Thyroid gland (tissue), 4 donors: Measurements from ENCODE around the gene ARHGAP15. TPM values are rescaled to one million over a fixed set of nuclear protein-coding genes. Genes with fewer than 3 reads are reported as not detected.
A peak's percentile ranks its signal among the peaks of the same experiment; 100 is the strongest.

Source experiments
- DNase-seq, 2 donors: peaks; one replicate each; pipeline ENCODE4 v3.0.0-alpha.2; 2019
- H3K27ac ChIP-seq, 3 donors: fragments of 200-600 bp; sonication (generic); 1 replicate in 2 of 3; 2 replicates in 1 of 3; pipeline ENCODE4 v1.5.1; 2016 to 2019; ENCODE audit warnings: mild to moderate bottlenecking in 1 of 3, moderate library complexity in 1 of 3
- H3K27me3 ChIP-seq: fragments of 200-600 bp; sonication (generic); one replicate; pipeline ENCODE4 v1.5.1; 2019
- H3K36me3 ChIP-seq, 2 donors: fragments of 200-600 bp; sonication (generic); one replicate each; pipeline ENCODE4 v1.5.1; 2016 to 2019
- H3K4me1 ChIP-seq, 2 donors: fragments of 200-600 bp; sonication (generic); one replicate each; pipeline ENCODE4 v1.5.1; 2017 to 2019
- H3K4me3 ChIP-seq, 3 donors: fragments of 200-600 bp; sonication (generic); replicated peaks in 1 of 3; 1 replicate in 2 of 3; 2 replicates in 1 of 3; pipeline ENCODE4 v1.5.1; 2016; ENCODE audit warnings: mild to moderate bottlenecking in 1 of 3
- H3K9me3 ChIP-seq: fragments of 200-600 bp; sonication (generic); one replicate; pipeline ENCODE4 v1.5.1; 2017
- POLR2A ChIP-seq, 2 donors: fragments of 450-650 bp; IDR thresholded peaks; one replicate each; pipeline ENCODE4 v1.6.1; 2017; ENCODE audit warnings: antibody characterized with exemption in 2 of 2, mild to moderate bottlenecking in 2 of 2, moderate library complexity in 1 of 2
- WGBS, 2 donors: methylation state at CpG; one replicate each; pipeline ENCODE4 v1.1.5; 2017; 5-methylcytosine and 5-hydroxymethylcytosine counted together
- intact Hi-C: fragments of 100-400 bp; cut with DNase I; formaldehyde crosslinking; loops from one replicate; pipeline ENCODE4 v1.15.1; 2023
- total RNA-seq, 4 donors: library from RNA; depleted of rRNA; stranded (reverse); fragments of >200 nt; gene quantifications; one replicate each; pipeline ENCODE4 v1.2.3, GENCODE V29; 2016
- TF ChIP-seq, protein P1 (sequence below), 6 experiments: fragments of 200-600 bp in 3 of 6; fragments of 450-650 bp in 3 of 6; sonication (generic) in 3 of 6; IDR thresholded peaks; one replicate each; pipeline ENCODE4 v1.5.1; 2016 to 2019; ENCODE audit warnings: antibody characterized with exemption in 6 of 6, mild to moderate bottlenecking in 2 of 6, inconsistent platforms in 1 of 6, moderate library complexity in 1 of 6

The ARHGAP15 gene
- total RNA-seq, 4 donors from 2014 or later: 9.8 to 24.4 (median 11.9) TPM

DNA sequence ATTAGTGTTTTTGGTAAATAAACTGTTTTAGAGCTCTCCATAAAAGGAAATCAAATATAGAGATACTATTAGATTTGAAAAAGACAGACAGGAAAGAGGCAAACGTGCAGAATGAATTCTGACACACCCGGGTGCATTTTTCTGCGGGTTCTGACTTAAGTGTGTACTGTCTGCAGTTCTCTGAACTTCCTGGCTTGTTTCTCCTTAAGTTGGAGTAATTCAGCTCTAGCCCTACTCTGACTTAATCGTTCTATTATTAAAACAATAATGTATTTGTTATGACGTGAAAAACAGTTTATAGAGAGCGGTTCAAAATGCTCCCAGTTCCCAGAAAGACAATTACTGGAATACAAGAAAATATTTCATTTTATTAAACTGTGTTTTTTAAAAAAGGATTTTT is 305.9 kb downstream of the ARHGAP15 start:
- WGBS, 2 donors: 20 to 27% methylated on average over 6 of the region's 6 CpGs
- no peaks in the 10 kb centered on the region for H3K4me1 ChIP-seq
- intact Hi-C loops: no loop called here
- H3K27ac ChIP-seq: peak overlapping the region in 2 of 3 donors; percentile 12 to 19
- no peak for DNase-seq
- H3K36me3 ChIP-seq: no peaks in the 10 kb centered on the region
- H3K9me3 ChIP-seq: no peaks in the 10 kb centered on the region
- no peaks in the 10 kb centered on the region for H3K27me3 ChIP-seq
- TF ChIP-seq, protein P1, sequence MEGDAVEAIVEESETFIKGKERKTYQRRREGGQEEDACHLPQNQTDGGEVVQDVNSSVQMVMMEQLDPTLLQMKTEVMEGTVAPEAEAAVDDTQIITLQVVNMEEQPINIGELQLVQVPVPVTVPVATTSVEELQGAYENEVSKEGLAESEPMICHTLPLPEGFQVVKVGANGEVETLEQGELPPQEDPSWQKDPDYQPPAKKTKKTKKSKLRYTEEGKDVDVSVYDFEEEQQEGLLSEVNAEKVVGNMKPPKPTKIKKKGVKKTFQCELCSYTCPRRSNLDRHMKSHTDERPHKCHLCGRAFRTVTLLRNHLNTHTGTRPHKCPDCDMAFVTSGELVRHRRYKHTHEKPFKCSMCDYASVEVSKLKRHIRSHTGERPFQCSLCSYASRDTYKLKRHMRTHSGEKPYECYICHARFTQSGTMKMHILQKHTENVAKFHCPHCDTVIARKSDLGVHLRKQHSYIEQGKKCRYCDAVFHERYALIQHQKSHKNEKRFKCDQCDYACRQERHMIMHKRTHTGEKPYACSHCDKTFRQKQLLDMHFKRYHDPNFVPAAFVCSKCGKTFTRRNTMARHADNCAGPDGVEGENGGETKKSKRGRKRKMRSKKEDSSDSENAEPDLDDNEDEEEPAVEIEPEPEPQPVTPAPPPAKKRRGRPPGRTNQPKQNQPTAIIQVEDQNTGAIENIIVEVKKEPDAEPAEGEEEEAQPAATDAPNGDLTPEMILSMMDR (IDR thresholded peaks at IDR 0.05): no peak
- no peak for TF ChIP-seq POLR2A (IDR thresholded peaks at IDR 0.05)
- no peak overlapping the region for H3K4me3 ChIP-seq

DNA sequence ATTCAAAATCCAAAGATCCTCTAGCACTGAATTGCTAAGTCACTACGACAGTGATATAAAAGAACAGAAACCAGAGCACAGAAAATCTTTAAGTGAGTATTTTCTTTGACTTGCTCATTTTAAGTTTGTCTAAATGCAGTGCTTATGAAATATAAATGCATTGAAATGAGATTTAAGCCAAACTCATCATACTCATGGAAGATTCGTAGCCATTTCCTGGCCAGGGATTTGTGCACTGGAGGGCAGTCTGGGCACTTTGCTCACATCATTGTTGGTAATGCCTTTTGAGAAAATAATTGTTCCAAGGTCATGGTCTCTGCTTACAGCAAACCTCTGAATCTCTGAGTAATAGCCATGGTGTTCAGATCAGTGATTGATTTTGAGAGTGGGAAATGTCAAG is 307.7 kb downstream of the ARHGAP15 start:
- peak overlapping the region in 1 of 3 donors; percentile 19 for H3K27ac ChIP-seq
- intact Hi-C loops: no loop called here
- 60 to 82% methylated on average over 2 of the region's 2 CpGs for WGBS, 2 donors
- H3K27me3 ChIP-seq: no peaks in the 10 kb centered on the region
- TF ChIP-seq POLR2A (IDR thresholded peaks at IDR 0.05): no peak
- TF ChIP-seq, protein P1 (IDR thresholded peaks at IDR 0.05): no peak
- DNase-seq: no peak
- no peaks in the 10 kb centered on the region for H3K36me3 ChIP-seq
- H3K4me3 ChIP-seq: no peak overlapping the region
- H3K9me3 ChIP-seq: no peaks in the 10 kb centered on the region
- peaks cover 0 to 5% of the 10 kb centered on the region in 2 donors for H3K4me1 ChIP-seq

DNA sequence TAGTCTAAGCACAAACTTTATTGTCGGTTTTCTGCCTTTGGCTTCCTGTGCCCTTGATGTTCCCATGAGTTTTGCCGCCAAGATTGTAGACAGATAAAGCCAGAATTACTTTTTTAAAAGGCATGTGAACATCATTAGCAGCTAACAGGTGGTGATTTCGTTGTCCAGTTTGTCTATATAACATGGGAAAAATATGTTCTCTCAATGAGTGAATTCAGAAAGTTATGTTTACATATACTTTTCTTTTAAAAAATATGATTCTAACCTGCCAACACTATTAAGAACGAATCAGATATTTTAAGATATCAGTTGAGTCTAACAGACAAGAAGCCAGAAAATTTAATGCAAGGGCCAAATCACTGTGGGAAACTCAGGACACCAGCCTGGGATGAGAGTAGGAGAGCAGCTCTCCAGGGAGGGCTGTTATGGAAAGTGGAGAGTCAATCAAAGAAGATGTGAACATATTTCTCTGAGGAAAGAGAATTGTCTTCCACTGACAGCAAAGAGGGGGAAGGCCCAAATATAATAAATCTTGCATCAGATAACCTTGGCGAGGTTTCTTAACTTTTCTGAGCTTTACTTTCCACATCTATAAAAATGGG is 311.3 kb downstream of the ARHGAP15 start:
- Histone ChIP-seq H3K4me3 (no peak overlapping the region), H3K36me3 (no peaks in the 10 kb centered on the region), H3K9me3 (no peaks in the 10 kb centered on the region), H3K27ac (peak overlapping the region in 1 of 3 donors; percentile 11), H3K27me3 (no peaks in the 10 kb centered on the region), H3K4me1 (peaks cover 0 to 5% of the 10 kb centered on the region in 2 donors)
- no peak for DNase-seq
- 76 to 85% methylated on average over 5 of the region's 5 CpGs for WGBS, 2 donors
- intact Hi-C loops: no loop called here
- no peak for TF ChIP-seq POLR2A (IDR thresholded peaks at IDR 0.05)
- TF ChIP-seq, protein P1 (IDR thresholded peaks at IDR 0.05): no peak

DNA sequence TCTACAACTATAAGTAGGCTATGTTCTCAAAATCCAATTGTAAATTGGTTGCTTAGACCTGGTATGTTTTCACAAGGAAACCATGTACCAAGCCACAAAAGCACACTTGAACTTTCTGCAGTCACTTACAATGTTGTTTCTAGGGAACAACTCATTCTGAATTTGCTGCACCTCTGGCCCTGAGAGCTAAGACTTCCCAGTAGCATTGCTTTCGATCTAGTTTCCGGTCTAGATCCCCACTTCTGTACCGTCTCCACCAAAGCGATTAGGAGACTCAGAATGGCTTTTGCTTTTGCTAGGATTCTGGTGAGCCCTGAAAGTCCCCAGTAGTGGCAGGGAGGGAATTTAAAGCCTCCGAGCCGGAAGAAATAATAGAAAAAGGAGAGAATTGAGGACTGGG is 313.0 kb downstream of the ARHGAP15 start:
- no peak for TF ChIP-seq POLR2A (IDR thresholded peaks at IDR 0.05)
- TF ChIP-seq, protein P1 (IDR thresholded peaks at IDR 0.05): no peak
- H3K27me3 ChIP-seq: no peaks in the 10 kb centered on the region
- intact Hi-C loops: no loop called here
- H3K27ac ChIP-seq: peak overlapping the region in 2 of 3 donors; percentile 37 to 45
- H3K4me3 ChIP-seq: no peak overlapping the region
- no peaks in the 10 kb centered on the region for H3K9me3 ChIP-seq
- H3K4me1 ChIP-seq: peaks cover 0 to 5% of the 10 kb centered on the region in 2 donors
- WGBS, 2 donors: 33 to 55% methylated on average over 6 of the region's 6 CpGs
- no peaks in the 10 kb centered on the region for H3K36me3 ChIP-seq
- peak; percentile 15 to 37 for DNase-seq

DNA sequence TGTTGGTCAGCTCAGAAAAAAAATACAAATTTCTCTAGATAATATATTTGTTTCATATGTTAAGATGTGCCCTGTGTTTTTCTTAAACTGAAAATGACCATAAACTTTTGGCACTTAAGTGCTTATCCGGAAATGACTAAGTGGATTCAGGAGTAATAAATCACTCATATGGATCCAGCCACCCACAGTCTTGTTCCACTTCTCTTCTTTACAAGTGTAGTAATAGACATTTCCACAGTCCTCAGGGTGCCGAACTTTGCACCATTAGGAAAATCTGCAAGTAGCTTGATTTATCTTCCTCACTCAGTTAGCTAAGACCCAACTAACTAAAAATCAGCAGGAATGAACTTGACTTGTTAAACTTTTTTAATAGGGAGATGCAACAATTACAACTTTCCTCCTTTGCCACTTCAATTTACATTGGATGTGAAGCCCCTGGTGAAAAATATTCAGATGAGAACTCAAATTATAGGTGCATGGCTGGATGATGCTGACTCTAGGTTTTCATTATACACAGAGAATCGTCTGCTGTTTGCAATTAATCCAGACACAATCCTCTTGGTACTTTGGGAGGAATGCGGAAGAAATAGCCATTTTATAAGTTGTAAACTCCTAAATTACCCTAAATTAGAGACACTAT is 322.5 kb downstream of the ARHGAP15 start:
- Histone ChIP-seq H3K4me1 (no peaks in the 10 kb centered on the region), H3K27ac (no peak overlapping the region), H3K27me3 (no peaks in the 10 kb centered on the region), H3K4me3 (no peak overlapping the region), H3K36me3 (no peaks in the 10 kb centered on the region), H3K9me3 (no peaks in the 10 kb centered on the region)
- no peak for TF ChIP-seq POLR2A (IDR thresholded peaks at IDR 0.05)
- TF ChIP-seq, protein P1 (IDR thresholded peaks at IDR 0.05): no peak
- 63 to 66% methylated on average over 4 of the region's 4 CpGs for whole genome bisulfite sequencing, 2 donors
- no peak for DNase-seq
- intact Hi-C loops: no loop called here
